ENCODE measurements around the gene KRTAP10-10. TPM values are rescaled to one million over a fixed set of nuclear protein-coding genes. Genes with fewer than 3 reads are reported as not detected.

KRTAP10-10 gene
- total RNA-seq, 1 donor from 2014 or later: not detected

DNA sequence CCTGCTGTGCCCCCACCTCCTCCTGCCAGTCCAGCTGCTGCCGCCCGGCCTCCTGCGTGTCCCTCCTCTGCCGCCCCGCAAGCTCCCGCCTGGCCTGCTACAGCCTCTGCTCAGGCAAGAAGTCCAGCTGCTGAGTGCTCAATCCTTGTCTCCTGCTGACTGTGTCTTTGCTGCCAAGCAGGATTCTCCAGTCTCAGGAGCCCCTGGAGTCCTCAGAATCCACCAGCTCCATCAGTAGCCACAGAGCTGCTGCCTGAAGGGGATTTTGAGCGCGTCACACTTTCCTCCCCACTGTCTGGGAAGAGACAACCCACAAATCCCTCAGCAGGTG, 10.0 kb downstream of the KRTAP10-10 start:
- H3K36me3 Mint-ChIP-seq (ENCODE audit: low read depth): peaks cover 2% of the 10 kb centered on the region
- ATAC-seq (ENCODE audit: low read depth) (no peak), DNase-seq (no peak)
- peaks cover 6% of the 10 kb centered on the region for H3K27me3 Mint-ChIP-seq
- no peak overlapping the region for H3K4me3 Mint-ChIP-seq
- TF ChIP-seq, protein P1, sequence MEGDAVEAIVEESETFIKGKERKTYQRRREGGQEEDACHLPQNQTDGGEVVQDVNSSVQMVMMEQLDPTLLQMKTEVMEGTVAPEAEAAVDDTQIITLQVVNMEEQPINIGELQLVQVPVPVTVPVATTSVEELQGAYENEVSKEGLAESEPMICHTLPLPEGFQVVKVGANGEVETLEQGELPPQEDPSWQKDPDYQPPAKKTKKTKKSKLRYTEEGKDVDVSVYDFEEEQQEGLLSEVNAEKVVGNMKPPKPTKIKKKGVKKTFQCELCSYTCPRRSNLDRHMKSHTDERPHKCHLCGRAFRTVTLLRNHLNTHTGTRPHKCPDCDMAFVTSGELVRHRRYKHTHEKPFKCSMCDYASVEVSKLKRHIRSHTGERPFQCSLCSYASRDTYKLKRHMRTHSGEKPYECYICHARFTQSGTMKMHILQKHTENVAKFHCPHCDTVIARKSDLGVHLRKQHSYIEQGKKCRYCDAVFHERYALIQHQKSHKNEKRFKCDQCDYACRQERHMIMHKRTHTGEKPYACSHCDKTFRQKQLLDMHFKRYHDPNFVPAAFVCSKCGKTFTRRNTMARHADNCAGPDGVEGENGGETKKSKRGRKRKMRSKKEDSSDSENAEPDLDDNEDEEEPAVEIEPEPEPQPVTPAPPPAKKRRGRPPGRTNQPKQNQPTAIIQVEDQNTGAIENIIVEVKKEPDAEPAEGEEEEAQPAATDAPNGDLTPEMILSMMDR (IDR thresholded peaks at IDR 0.05): no peak
- intact Hi-C loops (cut with micrococcal nuclease): no loop called here
- ChIA-PET POLR2A (no interaction called here), CTCF (no interaction called here)
- H3K4me1 Mint-ChIP-seq: no peaks in the 10 kb centered on the region
- no peak overlapping the region for H3K27ac Mint-ChIP-seq
- H3K9me3 Mint-ChIP-seq: peaks cover 20% of the 10 kb centered on the region

DNA sequence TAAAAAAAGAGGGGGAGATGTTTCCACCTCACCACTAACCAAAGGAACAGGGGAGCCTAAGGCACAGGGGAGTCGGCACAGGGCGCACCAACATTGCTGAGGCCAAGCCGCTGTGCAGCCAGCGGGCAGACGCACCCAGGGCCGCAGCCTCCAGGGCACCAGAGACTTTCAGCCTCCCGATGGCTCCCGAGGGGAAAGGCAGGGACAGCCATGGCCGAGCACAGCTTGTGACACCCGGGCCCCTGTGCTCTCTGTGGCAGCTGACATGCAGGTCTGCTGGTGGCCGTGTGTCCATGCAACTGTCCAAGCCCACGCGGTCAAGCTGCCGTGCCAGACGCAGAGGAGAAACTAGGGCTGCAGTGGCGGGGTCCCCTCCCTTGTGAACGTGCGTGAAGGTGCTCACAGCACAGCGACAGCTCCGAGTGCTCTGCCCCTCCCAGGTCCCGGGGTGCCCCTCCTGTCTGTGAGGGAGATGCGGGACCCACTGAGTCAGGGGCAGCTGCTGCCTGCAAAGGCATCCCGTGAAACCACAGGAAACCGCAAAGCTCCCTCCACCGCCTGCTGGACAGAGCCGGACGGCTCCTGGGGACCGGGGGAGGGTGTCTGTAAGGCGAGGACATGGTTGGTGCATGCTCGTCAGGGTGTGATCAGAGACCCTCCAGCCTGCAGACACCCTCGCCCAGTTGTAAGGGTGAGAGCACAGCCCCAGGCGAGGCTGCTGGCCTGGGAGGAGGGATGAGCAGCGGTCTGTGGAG, 11.6 kb downstream of the KRTAP10-10 start:
- intact Hi-C loops (cut with micrococcal nuclease): no loop called here
- TF ChIP-seq, protein P1 (IDR thresholded peaks at IDR 0.05): no peak
- Mint-ChIP-seq H3K4me3 (no peak overlapping the region), H3K4me1 (no peaks in the 10 kb centered on the region), H3K27ac (no peak overlapping the region), H3K36me3 (ENCODE audit: low read depth) (no peaks in the 10 kb centered on the region), H3K27me3 (peaks cover 5% of the 10 kb centered on the region), H3K9me3 (peaks cover 12% of the 10 kb centered on the region)
- ATAC-seq (ENCODE audit: low read depth) (no peak), DNase-seq (no peak)
- POLR2A ChIA-PET: no interaction called here
- CTCF ChIA-PET: no interaction called here

DNA sequence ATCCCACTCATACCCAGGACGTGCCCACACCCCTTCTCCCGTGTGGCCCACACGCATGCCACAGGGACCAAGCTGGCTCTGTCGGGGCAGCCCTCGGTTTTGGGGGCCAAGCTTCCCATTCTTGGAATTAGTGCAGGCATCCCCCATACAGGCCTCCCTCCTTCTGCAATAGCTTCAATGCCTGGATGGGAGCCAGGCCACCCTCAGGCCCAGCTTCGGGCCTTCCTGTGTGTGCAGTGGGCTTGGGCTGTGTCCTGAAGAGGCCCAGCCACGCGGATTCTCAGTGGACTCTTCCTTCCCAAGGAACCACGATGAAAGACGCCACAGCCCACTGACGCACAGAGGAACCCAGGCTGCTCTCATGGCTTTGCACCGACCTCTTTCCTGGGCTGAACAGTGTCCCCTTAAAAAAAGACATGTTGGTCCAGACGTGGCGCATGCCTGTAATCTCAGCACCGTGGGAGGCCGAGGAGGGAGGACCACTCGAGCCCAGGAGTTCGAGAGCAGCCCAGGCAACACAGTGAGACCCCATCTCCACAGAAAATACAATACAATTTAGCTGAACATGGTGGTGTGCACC, 12.5 kb downstream of the KRTAP10-10 start:
- CTCF ChIA-PET: no interaction called here
- no peak overlapping the region for H3K27ac Mint-ChIP-seq
- no peaks in the 10 kb centered on the region for H3K36me3 Mint-ChIP-seq (ENCODE audit: low read depth)
- peaks cover 5% of the 10 kb centered on the region for H3K9me3 Mint-ChIP-seq
- no peaks in the 10 kb centered on the region for H3K4me1 Mint-ChIP-seq
- TF ChIP-seq, protein P1 (IDR thresholded peaks at IDR 0.05): no peak
- intact Hi-C loops (cut with micrococcal nuclease): no loop called here
- DNase-seq (no peak), ATAC-seq (ENCODE audit: low read depth) (no peak)
- no peak overlapping the region for H3K4me3 Mint-ChIP-seq
- POLR2A ChIA-PET: no interaction called here
- peaks cover 5% of the 10 kb centered on the region for H3K27me3 Mint-ChIP-seq

DNA sequence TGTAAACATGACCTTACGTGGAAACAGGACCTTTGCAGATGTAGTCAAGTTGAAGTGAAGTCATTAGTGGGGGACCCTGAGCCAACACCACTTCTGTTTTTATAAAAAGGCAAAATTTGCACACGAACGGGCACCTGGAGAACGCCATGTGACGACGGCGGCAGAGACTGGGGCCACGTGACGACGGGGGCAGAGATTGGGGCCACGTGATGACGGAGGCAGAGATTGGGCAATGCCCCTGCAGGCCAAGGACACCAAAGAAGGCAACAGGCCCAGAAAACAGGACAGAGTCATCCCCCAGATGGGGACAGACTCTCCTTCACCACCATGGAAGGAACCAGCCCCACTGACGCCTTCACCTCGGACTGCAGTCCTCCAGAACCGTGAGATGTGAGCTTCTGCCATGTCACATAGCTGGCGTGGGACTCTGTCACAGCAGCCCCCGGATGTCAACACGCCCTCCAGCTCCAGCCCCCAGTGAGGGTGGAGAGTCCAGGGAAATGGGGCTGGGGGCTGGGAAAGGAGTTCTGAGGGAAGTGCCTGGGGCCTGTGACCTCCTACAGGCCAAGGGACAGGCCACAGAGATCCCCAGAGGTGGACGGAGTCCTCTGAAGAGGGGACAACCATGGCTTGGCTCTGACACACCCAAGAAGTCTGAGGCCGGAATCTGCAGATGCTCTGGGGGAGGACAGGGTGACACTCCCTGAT, 13.3 kb downstream of the KRTAP10-10 start:
- intact Hi-C loops (cut with micrococcal nuclease): no loop called here
- Mint-ChIP-seq H3K4me1 (no peaks in the 10 kb centered on the region), H3K9me3 (no peaks in the 10 kb centered on the region), H3K27me3 (peaks cover 5% of the 10 kb centered on the region), H3K4me3 (no peak overlapping the region), H3K36me3 (ENCODE audit: low read depth) (no peaks in the 10 kb centered on the region), H3K27ac (no peak overlapping the region)
- POLR2A ChIA-PET: no interaction called here
- CTCF ChIA-PET: no interaction called here
- DNase-seq: no peak
- ATAC-seq (ENCODE audit: low read depth): no peak
- TF ChIP-seq, protein P1 (IDR thresholded peaks at IDR 0.05): no peak

DNA sequence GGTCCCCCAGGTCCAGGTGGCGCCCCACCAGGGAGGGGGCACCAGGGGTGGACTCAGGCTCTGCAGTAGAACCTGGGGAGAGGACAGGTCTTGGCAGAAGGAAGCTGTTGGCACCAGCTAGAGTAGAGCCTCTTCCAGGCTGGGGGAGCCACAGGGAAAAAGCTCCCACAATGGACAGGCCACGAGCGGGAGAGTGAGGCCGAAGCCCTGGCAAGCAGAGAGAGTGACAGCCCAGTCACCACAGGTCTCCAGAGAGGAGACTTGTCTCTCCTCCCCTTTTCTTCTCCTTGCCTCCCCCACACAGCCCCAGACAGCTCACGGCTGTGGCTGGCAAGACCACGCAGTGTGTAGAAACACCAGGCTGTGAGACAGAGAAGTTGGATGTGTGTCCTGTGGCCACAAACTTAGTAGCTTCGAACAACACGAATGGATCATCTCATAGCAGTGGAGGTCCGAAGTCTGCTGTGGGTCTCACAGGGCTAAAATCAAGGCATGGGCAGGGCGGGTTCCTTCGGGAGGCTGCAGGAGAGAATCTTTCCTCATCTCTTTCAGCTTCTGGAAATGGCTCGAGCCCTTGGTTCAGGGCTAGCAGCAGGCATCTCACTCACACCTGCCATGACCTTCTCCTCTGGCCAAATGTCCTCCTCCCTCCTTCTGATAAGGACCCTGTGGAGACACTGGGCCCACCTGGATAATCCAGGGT, 14.0 kb downstream of the KRTAP10-10 start:
- ATAC-seq (ENCODE audit: low read depth) (no peak), DNase-seq (no peak)
- ChIA-PET POLR2A (no interaction called here), CTCF (no interaction called here)
- TF ChIP-seq, protein P1 (IDR thresholded peaks at IDR 0.05): no peak
- Mint-ChIP-seq H3K4me3 (no peak overlapping the region), H3K27ac (no peak overlapping the region), H3K36me3 (ENCODE audit: low read depth) (no peaks in the 10 kb centered on the region), H3K4me1 (no peaks in the 10 kb centered on the region), H3K27me3 (peaks cover 5% of the 10 kb centered on the region), H3K9me3 (peaks cover 4% of the 10 kb centered on the region)
- intact Hi-C loops (cut with micrococcal nuclease): no loop called here

Data from activated B cell treated with CpG ODN at 0.5 μM for 24 hours (primary cell).